Activated CD8-positive, alpha-beta memory T cell treated with anti-CD3 and anti-CD28 coated beads, Interleukin-2, amount 50 U/mL, for 48 hours (primary cell): ENCODE data around the gene RBM15.
A peak's percentile ranks its signal among the peaks of the same experiment; 100 is the strongest.

ENCODE experiments used
- DNase-seq: peaks from one replicate; pipeline ENCODE4 v3.0.0-alpha.2; 2020

RBM15 gene, protein sequence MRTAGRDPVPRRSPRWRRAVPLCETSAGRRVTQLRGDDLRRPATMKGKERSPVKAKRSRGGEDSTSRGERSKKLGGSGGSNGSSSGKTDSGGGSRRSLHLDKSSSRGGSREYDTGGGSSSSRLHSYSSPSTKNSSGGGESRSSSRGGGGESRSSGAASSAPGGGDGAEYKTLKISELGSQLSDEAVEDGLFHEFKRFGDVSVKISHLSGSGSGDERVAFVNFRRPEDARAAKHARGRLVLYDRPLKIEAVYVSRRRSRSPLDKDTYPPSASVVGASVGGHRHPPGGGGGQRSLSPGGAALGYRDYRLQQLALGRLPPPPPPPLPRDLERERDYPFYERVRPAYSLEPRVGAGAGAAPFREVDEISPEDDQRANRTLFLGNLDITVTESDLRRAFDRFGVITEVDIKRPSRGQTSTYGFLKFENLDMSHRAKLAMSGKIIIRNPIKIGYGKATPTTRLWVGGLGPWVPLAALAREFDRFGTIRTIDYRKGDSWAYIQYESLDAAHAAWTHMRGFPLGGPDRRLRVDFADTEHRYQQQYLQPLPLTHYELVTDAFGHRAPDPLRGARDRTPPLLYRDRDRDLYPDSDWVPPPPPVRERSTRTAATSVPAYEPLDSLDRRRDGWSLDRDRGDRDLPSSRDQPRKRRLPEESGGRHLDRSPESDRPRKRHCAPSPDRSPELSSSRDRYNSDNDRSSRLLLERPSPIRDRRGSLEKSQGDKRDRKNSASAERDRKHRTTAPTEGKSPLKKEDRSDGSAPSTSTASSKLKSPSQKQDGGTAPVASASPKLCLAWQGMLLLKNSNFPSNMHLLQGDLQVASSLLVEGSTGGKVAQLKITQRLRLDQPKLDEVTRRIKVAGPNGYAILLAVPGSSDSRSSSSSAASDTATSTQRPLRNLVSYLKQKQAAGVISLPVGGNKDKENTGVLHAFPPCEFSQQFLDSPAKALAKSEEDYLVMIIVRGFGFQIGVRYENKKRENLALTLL

DNA sequence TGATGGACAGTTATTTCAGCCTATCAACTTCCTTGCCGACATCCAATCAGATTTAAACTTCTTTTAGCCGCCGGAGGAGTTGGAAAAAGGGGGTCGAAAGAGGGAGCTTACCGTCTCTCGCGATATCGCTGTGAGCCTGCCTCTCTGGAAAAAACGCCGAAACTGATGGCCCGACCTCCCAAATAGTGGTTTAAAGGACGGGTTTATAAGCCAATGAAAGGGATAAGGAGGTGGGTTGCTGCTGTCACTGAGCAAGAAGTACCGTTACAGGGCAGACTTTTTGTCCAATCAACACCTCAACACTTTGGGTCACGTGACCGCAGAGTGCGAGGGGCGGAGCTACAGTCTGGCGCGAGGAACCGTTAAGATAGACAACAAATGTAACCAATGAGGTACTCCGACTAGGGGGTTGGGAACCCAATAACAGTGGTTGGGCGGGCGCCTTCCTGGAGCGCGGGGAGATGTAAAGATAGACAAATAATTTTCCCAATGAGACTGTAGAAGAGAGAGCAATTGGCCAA lies at the start of gene RBM15:
TSS of gene RBM15 (plus strand) at position 492 of the 521 bp plus-strand sequence. CDS start at position 521, 29 bp downstream.
- peak; percentile 93 for DNase-seq

DNA sequence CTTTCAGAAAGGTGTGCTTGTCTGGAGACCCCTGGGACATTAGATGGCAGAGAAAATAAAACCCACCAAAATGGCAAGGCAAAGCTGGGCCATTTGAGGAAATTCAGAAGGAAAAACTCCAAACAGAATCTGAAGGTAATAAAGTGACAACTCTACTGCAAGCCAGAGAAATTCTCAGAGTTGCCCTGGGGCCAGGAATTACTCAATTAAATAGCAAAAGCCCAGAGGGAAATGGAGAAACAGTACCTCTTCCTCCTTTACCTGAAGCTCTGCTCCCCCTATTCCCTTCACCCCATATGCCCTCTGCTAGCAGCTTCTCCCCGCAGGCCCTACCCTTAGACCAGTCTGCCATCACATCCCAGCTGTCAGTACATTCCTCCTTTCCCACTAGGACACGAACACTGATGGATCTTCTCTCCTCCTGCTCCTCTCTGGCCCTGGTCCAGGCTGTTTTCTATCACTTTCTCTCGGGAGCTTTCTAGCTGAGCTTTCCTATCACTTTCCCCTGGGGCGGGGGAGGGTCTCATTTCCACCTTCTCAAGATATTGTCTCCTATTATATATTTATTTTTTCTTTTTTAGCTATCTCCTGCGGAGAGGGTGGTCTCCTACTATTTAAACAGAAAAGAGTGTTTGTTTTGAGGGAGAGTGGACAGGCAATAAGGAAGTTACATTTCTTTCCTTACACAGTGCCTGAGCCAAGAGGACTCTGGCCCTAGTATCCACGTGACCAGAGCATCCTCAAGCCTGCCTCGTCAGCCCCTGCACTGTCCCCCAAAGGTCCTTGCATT lies 47.7 kb upstream of the RBM15 start:
- DNase-seq = no peak

DNA sequence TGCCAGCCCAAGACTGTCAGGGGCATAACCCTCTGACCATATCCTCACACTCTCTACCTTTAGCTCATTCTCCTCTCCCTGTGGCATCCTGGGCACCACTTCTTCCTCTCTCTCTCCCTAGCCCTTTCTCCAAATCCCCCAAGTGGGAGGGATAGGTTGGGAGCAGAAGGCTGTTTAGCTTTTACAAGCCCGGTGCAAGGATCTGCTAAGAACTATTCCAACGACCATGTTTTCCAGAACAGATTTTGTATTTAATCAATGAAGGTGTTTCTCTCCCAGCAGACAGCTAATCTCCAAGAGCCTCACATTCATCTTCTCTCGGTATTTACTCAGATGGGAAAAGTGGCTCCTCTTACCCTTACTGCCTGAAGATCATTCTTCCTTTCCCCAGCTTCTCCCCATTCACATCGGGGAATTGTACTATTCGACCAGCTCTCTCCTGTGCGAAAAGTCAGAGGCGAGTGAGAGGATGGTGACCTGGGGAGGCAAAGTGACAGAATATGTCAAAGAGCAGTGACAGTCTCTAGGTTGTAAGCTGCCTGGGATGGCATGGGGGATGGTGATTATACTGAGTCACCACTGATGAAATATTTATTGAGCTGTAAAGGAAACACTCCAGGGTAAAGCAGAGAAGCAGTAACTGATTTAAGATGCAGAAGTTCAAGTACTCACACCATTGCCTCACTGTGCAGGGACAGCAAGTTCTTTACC lies 47.0 kb upstream of the RBM15 start:
- DNase-seq = no peak

DNA sequence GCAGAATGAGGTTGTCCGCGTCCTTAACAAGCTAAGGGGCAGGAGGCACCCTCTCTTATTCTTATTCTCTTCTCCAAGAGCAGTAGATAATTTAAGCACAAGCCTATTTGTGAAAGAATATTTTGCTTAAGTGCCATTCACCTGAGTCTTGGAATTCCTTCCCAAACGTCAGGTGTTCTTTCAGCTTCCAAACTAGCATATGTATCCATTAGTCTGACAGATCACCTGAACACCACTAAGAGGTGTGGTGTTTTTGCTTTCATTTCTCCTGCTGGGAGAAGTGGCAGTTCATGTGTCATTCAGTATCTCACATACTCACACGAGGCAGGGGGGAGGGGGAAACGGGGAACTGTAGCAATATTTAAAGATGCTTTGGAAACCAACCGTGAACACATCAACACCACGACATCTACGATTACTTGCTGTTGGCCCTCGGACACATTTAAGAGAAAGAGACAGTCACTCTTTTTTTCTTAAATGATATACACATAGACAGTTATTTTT lies 45.5 kb upstream of the RBM15 start:
- no peak for DNase-seq

DNA sequence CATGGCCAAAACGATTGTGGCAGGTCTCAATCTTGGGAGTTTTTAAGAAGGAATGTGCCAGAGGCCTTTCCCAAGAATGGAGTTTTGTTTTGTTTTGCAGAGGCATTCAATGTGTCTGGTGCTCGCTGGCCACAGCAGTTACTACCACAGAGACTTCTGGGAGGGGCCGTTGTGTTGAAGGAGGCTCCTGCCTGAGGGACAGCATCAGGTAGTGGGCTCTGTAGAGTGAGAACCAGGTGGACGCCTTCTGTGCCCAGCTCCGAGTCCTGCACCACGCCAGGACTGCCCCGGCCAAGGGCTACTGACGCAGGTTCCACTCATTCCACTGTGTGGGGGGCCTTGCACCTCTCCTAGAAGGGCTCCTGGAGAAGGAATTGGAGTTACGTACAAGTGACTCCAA lies 44.9 kb upstream of the RBM15 start:
- no peak for DNase-seq

DNA sequence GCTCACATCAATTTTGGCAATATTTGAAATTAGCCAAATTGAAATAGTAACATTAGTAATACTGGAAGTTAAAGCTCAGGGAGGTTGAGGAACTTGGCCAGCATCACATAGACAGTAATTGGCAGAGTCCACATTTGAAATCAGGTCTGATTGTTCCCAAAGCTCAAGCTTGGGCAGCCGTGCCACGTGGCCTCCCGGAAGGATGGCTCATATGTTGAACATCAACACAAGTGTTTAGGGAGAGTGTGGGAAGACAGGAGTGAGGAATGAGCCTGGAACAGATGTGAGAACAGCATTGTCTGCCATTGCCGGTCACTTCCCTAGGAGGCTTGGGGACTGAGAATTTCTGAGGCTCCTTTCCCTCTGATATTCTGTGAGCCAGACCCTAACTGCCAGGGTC lies 40.2 kb upstream of the RBM15 start:
- DNase-seq = no peak

DNA sequence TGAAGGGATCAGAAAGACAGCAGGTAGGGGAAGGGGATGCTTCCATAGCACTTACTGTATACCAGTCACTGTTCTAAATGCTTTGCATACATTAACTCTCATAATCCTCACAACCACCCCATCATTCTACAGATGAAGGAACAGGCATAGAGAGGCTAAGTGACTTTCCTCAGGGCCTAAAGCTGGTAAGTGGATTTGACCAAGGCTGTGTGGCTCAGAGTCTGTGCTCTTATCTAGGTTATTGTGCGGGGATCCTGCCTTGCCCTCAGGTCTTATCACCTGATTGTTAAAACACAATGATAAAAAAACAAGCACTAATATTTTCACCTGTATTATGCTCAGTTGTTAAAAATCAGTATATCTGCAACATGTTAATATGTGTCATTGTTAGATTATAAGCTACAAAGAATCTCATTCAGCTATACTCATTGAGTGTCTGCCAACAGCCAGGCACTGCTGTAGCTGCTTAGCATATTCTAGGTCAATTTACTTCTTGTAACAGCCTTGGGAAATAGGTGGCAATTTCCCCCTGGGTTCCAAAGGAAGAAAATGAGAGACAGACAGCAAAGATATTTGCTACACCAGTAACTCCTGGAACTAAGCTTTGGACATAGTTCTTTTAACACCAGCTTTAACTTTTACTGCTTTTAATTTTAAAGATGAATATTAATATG lies 38.6 kb upstream of the RBM15 start:
- DNase-seq = no peak

DNA sequence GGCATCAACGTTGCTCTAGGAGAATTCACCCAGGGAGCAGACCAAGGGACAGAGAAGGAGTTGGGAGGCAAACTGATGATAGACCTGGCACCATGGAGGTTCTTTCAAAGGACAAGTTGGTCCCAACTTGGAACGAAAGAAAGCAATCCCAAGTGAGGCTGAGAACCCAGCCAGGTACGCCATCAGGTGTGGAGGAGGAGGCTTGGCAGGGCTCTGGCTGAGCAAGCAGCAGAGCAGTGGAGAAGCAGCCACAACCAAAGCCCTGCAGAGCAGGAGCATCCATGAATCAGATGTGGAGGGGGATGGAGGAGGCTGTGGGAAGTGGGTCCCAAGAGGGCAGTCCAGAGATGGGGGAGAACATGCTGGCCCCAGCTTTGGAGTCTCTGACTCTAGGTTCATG lies 36.3 kb upstream of the RBM15 start:
- DNase-seq = no peak

DNA sequence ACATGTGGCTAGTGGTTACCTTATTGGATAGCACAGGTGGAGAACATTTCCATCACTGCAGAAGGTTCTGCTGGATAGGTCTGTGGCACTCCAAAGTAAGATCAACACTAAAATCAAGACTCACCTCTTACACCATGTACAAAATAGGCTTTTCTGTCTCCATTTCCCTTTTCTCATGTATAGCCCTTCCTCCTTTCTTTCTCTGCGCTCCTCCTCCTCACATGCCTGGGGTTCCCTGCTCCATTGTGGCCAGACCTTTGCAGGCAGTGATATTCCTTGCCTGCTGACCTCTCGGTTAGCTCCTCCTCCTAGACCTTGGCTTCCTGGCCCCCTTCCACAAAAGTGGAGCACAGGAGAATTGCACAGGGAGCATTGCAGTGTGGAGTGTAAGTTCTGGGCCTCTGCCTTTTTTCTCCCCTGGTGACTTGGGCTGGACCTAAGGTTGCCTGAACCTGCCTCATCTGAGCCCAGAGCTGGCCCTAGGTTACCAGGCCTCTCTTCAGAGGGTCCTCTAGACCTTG lies 33.2 kb upstream of the RBM15 start:
- no peak for DNase-seq

DNA sequence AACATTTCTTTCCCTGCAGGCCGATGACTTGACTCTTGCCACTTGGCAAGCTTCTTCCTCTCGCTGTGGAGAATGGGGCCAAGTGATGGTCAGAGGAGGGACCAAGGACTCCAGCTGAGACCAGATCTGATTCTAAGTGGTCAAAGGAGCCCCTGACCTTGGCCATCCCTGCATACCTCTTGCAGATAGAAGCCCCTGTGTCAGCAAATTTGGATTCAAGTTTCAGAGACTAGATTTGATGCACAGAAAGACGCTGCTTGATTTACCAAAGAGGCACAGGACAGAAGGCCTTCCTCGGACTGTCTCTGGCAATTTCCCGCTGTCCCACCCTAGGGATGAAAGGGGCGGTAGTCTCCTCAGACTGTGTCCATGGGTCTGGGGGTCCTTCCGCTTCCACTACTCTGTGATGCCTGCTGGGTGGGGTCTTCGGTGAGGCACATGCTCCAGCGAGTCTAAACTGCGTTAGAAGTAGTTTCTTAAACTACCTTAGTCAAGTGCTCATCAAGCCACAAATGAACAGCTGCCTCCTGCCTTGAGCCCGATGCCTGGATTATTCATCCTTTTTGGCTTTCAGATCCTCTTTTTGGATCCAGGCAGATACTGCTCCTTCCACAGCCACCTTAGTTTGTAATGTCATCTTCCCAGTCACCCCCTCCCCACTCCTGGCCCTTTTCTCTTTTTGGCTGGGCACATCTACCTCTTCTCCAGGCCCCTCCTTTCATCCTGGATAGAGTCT lies 31.8 kb upstream of the RBM15 start:
- no peak for DNase-seq

DNA sequence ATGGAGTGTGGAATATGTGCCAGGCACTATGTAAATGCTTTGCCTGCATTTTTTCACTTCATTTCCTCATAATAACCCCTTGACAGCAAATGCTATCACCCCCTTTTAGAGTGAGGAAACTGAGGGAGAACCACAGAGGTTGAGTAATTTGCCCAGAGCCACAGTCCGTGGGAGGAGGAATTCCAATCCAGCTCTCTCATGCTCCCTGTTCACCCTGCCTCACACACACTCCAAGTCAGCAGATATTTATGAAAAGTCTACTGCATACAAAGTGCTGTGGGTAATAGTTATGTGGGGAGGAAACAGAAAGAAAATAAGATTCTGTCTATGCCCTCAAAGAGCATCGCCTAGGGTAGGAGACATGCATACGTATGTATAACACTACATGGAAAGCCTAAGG lies 30.9 kb upstream of the RBM15 start:
- DNase-seq = no peak

DNA sequence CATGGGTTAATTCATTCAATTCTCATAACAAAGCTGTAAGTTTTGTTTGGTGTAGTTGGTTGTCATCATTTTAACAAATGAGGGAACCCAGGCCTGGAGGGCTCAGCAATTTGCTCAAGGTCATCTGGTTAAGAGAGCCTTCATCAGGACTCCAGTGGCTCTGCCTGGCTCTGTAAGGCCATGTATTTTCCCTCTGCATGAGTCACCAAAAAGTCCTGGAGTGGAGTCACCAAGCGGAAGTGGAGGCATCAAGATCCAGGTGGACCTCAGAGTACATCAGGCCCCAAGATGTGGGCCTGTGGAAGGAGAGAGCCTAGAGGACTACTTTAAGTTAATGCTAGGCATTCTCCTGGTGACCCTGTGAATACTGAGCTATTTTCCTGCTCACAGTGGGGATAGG lies 30.0 kb upstream of the RBM15 start:
- DNase-seq = no peak

DNA sequence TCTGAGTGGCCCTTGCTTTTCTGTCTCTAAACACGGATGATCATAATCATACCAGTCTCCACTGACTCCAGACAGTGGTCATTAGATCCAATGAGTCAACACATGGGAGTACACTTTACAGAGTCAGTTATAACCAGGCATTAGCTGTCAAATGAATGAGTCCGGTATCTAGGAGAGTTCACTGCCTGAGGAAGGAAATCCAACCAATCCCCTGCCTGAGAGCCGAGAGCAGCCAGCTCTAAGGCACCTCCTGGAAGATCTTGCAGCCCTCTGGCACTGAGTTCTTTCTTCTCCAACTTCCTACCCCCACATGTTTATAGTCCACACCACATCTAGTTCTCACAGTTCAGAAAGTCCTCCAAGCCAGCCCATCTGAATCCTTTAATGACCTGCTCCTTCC lies 29.4 kb upstream of the RBM15 start:
- no peak for DNase-seq

DNA sequence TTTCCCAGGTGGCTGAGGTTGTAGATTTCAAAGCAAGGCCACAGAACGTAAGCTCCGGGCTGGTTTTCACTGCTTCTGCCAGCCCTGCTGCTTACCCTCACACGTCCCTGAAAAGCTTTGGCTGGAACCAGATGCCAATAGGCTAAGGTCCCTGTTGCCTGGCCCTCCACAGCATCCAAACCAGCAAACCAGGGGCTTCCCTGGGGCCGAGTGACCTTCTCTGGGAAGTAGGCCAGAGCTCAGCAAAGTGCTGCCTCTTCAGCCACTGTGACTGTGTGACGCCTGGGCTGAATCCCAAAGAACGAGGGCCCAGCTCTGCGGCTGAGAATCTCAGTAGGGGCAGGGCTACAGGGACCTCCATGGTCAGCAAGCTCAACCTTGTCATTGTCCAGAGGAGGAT lies 28.9 kb upstream of the RBM15 start:
- no peak for DNase-seq

DNA sequence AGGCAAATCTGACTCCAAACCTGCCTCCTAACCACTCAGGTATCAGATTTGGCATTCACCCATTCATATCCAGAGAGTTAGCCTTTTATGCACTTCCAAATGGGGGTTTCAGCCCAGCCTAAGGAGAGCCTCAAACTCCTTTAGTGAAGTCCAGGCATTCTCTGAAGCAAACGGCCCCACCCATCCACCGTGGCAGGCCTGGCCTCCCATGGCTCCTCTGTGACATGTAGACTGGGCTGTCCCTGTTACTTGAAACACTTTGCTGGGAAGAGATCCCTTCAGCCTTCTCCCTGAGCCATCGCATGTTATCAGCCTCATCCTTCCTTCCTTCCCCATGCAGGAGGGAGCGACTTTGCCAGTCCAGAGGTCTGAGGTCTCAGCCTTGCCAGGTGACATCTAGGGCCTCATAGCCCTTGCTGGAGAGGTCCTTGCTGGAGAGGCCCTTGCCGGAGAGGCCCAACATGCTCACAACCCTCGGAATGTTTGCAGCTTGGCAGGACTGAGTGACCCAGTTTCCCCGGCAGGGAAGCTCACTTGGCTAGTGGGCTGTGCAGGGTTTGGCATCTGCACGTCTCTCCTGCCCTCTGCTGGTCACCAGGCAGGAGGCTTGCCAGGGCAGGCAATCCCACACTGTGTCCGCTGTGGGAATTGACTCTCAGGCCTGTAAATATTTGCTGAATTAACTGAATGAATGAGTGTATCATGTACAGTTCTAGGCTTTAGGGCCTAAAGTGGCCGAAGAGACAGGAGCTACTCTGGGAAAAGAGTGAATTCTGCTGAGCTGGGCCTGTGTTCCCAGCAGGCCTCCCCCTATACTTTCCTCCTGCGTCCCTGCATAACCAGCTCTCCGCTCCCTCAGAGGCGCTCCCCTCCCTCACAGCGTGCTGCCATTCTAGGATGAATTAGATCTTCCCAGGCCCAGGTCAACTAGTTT lies 26.7 kb upstream of the RBM15 start:
- peak; percentile 82 for DNase-seq

DNA sequence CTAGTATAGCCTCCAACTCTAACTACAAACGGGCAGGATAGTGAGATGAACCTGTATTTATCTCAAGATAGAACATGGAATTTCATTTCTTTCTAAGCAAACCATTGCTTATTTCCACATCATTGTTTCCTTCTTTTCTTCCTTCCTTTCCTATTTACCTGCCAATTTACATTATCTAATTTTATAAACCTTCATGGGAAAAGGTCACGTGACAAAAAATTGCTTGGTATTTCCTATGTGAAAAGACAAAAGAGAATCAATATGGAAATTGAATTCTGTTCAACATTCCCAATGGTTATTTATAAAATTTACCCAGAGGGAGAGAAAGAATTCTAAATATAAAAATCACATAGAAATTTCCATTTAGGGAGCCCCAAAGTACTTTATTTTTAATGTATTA lies 22.4 kb upstream of the RBM15 start:
- DNase-seq = no peak

DNA sequence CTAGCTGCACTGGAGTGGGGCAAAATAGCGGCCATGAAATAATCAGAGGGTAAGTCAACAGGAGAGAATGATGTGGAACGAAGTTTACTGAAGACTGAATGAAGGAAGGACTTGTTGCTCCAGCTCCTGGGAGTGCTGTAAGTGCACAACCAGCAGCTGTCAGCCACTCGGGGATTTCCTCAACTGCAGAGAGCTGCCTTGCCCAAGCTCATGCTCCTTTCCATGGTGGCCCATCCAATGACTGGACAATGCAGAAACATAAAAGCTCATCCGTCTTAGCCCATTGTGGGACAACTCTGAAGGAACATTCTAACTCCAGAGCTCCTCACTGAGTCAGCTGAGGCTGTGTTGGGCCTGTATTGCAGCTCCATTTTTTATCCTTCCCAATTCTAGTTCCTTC lies 21.1 kb upstream of the RBM15 start:
- no peak for DNase-seq

DNA sequence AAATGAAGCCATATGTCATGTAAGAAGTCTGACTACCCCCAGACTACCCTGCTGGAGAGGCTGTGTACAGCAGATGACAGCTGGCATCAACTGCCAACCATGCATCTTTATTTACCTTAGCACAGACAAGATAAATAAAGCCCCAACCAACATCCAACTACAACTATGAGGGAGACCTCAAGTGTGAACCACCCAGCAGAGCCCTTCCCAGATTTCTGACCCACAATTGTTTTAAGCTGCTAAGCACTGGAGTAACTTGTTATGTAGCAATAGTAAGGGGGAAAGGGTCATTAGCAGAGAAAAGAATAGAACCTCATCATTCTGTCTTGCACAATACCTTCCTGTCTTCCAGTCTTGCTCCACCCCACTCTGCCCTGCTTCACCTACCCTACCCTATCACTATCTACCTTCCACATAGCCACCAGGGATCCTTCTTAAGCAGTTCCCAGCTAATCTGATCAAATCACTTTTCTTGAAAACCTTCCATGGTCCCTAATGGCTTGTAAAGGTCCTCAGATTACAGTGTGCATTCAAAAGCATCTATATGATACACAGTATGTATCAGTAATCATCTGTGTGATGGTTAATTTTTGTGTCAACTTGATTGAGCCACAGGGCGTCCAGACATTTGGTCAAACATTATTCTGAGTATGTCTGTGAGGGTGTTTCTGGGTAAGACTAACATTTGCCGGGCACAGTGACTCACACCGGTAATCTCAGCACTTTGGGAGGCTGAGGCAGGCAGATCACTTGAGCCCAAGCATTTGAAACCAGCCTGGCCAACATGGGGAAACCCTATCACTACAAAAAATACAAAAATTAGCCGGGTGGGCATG lies 19.6 kb upstream of the RBM15 start:
- no peak for DNase-seq
